ENCODE measurements around the gene DSCAM.
"Not testable (repeated sequence)": the region's sequence is repeated elsewhere in the genome, so short reads cannot be mapped to it uniquely, and the experiment has no call there.

Gene DSCAM

DNA sequence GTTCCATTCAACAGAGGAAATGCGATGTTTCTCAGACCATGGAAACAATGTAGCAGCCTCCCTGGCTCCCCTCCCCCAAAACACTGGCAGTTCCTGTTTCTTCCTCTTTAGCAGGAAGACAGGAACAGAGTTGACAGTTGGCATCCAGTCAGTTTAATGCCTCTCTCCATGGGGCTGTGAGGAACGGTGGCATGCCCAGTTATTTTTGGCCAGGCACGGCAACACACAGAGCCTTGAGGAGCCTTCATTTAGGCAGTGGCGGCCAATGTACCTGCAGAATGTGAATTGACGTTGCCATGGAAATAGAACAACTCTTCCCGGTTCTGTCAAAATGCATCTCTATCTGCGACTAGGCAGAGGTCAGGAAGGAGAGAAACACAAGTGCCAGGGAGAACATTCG lies 330.6 kb downstream of the DSCAM start:
- DNase-seq: no peak

DNA sequence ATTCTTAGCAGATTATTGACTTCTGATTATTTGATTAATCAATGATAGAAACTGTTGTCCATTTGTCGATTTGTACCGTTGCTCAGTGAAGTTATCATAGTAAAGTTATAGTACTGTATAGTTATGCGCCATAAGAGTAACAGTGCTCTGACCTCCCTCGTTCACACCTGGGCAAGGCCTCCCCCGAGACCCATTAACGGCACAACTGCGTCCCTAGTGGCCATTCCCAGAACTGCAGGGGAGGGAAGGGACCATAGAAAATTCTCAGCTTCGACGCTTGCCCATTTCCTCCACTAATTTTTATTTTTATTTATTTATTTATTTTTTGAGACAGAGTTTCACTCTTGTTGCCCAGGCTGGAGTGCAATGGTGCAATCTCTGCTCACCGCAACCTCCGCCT lies 334.4 kb downstream of the DSCAM start:
- no peak for DNase-seq

DNA sequence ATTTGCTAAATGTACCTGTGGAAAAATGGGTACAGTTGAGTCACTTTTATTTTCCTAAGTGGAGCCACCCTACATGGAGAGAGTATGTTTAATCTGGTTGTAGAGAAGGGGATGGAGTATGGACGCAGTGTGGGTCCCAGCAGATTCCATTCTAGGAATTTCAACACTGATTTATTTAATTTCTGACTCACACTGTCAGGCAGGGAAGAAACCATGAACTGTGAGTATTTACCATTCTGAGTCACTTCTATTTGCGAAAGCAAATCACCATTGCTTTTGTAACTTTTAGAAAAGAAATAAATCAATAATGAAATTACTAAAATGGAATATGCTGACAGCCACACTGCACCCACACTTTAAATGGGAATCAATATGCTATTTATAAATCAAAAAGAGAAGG lies 339.0 kb downstream of the DSCAM start:
- no peak for DNase-seq

DNA sequence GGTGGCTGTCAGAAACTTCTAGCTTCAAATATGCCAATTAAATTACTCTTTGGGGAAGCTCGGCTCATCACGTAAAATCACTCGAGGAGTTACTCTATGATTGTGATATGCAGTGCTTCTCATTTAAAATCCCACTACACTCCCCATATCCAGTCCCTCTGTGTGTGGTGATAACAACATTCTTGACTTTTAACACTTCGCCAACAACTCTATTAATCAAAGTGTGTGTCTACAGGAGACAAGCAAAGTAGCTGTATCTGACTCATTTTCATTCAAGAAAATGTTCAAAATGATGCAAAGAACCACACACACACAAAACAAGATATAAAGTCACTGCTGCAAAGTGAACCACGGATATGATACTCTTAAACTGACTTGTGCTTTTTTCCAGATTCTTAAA lies 341.3 kb downstream of the DSCAM start:
- no peak for DNase-seq

DNA sequence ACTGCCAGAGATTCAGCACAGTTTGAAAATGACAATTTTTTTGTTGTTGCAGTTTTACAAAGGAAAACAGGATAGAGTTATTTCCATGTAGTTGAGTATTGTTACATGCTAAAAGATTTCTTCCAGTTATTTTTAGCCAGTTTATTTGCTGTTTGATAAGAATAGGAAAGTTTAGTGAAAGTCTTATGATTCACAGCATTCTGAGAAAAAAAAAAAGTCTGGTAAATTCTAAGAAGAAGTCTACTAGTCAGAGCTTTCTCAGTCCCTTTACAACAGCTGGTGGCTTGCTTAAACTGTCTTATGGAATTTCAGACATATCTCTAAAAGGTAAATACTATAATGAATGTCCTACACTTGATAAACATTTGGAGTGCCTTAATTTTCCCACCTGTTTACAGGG lies 341.7 kb downstream of the DSCAM start:
- DNase-seq: no peak

DNA sequence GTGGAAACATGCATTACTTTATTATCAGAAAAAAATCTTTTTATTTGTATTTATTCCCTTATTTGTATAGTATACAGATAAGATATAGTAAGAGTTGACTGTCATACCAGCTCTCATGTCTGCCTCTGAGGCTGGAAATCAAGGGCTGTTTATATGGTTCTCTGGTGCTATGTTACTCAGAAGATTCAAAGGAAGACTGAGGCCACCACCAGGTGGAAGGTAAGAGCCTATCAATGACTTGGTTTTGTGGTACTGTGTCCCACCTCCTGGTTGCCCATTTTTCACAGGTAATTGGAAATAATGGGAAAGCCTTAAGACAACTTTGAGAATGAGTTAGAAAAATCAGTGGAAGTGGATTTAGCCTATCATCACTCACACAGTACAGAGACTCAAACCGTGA lies 342.1 kb downstream of the DSCAM start:
- DNase-seq: no peak

DNA sequence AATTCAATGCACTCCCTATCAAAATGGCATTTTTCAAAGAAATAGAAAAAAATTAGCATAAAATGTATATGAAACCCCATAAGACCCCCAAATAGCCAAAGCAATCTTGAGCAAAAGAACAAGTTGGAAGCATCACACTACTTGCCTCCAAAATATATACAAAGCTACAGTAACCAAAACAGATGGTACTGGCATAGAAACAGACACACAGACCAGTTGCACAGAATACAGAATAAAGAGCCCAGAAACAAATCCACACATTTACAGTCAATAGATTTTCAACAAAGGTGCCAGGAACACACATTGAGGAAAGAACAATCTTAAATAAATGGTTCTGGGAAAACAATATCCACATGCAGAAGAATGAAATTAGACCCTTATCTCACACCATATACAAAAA lies 350.8 kb downstream of the DSCAM start:
- DNase-seq: no peak

DNA sequence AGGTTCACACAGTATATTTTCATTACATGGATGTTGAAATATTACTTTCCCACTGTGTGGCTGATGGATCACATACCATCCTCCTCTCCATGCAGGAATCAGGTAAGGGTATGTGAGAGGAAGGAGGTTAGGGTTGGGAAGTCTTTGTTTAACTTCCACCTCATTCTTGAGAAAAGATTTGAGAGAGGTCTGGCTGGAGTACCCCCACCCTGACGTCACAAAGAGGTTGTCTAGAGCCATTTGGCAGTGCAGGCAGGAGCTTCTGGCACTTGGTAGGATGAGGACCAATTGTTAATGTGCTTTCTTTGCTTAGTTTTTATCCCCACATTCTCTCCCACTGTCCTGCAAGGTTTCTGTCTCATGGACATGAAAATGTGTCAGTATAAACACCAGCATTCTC lies 356.6 kb downstream of the DSCAM start:
- DNase-seq: no peak

DNA sequence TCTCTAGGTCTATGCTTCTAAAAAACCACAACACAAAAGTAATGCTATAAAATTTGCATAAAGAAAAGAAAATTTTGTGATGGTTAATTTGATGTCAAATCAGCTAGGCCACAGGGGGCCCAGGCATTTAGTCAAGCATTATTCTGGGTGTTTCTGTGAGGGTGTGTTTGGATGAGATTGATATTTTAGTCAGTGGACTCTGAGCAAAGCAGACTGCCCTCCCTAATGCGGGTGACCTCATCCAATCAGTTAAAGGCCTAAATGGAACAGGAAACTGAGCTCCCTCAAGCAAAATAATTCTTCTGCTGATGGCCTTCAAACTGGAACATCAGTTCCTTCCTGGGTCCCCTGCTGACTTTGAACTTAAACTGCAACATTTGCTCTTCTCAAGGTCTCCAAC lies 358.0 kb downstream of the DSCAM start:
- no peak for DNase-seq

DNA sequence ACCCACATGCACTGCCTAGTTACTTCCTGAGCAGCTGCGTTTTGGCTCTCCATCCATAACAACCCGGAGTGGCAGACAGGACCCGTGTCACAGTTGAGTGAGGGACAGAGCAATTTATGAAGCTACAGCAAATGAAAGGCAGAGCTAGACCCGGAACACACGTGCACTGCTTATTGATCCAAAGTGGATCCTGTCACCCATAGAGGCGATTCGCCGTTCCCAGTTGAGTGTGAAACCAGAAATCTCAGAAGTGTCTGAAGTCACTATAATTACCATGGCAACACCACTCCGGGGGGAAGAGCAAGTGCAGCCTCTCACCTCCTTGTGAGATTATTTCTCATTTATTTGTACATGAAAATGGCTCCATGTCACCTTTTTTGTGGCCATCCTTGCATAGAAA lies 365.2 kb downstream of the DSCAM start:
- DNase-seq: peak; percentile 1

DNA sequence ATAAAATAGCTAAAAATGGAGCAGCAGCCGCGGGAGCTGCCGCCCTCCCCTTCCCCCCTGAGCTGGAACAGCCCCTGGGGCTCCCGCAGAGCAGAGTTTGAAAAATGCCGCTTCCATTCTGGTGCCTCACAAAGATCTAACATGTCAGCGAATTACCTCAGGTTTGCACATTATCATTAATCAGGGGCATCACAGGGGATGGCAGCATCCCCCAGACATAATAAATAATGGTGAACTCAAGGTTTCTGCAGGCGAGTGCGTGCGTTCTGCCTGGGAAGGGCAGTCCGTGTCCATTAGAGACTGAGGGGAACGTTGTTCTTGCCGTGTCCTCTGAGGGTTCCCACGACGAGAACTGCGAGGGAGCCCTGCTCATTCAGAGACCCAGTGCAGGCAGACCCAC lies 372.4 kb downstream of the DSCAM start:
- no peak for DNase-seq

DNA sequence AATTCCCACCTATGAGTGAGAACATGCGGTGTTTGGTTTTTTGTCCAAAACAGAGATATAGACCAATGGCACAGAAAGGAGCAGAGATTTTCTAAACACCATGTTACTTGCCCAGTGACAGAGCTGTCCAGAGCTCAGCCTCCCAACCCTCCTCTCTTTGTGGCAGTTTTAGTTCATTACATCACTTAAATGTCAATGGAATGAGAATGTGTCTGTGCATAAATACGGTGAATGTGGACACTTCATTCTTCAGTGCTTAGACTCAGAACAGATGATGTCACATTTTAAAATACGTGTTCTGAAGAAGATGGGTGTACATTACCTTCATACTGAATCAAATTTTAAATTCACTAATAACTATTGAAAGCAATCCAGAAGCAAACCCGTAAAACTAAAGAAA lies 374.9 kb downstream of the DSCAM start:
- DNase-seq: no peak

DNA sequence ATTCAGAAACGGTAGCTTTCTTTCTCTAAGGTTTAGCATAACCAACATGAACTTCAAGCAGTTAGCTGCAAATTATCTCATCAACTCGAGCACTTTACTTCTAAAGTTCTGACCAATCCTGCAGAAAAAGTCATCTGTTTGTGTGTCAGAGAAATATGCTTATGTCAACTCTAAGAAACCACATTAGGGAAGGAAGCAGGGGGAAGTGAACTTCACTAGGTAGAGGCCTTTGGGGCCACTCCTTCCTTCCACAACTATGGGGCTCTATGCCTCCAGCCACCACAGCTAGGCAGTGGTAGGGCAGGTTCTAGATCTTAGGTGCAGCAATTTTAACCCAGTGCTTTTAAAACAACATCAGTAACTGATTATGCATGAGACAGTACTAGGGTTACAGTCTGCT lies 375.9 kb downstream of the DSCAM start:
- DNase-seq: no peak

DNA sequence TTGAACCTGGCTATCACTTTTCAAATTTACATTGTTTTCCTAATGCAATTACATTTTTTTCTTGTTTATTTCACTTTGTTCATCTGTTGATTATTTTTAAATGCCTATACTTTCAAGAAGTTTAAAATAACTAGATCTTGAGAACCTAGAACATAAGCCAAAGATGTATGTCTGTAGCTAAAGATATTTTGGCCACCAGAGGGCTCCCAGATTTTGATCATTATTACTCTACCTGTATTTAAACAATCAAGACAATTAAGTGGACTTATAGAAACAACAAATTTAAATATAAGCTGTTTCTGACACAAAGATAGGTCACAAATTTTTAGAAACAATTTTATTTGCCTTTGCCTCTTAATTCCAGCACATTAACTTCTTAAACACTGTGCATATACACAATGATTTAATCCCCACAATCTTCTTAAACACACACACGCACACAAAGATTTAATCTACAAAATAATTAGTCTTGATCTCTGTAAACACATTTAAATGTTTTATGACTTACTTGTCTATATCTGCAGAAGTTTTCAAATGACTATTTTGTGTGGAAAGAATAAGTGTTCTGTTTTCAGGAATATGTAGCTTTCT lies 380.0 kb downstream of the DSCAM start:
- no peak for DNase-seq

DNA sequence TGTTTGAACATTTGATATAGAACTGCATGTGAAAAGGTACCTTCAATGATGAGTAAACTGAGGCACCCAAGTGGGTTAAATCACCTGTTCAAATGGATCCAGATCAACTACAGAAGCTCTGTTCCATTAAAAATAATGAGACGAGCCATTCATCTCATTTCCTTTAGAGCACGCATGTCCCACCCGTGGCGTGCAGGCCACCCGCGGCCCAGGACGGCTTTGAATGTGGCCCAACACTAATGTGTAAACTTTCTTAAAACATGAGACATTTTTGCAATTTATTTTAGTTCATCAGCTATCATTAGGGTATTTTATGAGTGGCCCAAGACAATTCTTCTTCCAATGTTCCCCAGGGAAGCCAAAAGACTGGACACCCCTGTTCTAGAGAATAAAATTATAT lies 381.6 kb downstream of the DSCAM start:
- no peak for DNase-seq

DNA sequence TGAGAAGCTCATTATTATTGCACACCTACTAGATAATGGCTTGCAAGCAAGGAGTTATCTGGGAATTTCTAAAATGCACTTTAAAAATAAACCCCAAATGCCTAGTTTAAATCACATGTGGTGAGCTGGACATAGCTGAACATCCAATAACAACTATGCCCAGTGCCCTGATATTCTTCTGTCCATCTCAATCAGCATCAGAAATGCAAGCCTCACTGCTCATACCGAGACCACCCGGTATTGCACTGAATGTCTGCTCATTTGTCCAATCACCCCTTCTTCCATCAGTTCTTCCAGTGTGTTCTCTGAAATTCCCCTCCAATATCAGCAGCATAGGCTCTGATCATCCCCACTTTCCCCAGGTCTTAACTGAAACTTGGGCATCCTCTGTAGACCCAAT lies 383.8 kb downstream of the DSCAM start:
- DNase-seq: no peak

DNA sequence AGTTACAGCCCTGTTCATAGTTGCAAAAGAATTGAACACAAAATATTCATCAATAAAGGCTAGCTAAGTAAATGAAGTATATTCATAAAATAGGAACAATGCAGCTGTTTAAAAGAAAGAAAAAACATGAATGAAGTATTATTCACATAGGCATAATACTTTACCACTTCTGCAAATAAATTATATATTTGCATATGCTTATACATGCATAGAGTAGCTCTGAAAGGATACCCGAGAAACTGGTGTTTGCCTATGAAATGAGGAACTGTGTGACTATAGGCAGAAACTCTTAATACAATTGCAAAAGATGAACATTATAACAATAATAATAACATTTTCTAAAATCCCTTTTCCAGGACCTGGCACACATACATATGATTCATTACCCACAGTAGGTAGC lies 385.9 kb downstream of the DSCAM start:
- DNase-seq: no peak

DNA sequence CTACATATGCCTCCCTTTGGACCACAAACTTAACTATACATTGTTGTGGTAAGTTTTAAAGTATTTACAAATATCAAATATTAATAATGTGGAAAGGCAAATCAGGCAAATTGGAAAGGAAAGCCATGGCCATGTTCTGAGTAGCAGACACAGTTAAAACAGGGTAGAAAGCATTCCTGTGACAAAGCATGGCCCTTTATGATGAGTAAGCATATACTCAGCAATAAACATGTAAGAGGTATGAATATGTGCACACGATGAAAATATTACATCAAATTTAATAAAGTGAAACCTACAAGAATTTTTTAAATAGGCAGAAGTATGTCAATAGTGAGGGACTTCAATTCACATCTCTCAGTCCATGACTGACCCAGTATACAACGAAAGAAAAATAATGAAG lies 389.2 kb downstream of the DSCAM start:
- DNase-seq: no peak

DNA sequence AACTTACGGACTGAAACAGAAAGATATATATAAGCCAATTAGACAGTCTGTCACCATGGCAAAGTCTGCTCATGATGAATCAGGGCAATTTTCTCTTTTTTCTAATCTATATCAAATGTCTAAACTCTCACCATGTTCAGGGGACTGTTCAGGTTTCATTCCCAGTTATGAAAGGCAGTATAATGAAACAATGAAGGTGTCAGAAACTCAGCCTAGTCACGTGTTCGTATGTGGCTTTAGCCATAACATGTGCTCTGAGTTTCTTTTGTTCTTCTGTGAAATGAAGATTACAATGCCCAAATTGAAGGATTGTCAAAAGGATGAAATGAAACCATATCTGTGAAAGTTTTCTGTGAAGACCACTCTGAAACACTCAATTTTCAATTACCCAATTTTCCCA lies 392.9 kb downstream of the DSCAM start:
- no peak for DNase-seq

DNA sequence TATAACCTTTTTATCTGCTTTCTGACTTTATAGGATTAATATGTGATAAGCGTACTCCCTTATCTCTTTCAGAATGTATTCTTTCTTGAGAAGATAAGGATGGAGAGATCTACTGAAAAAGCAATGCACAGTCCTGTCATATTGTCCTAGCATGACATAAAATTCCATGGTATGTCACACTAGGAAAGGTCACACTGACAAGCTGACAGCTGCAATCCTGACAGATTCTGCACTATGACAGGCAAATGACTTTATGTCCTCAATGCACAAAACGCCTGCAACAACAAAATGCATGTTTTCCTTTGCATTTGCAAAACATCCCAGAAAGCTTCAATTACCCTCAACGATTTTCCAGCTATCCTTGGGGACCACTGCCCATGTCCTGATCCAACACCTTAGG lies 393.8 kb downstream of the DSCAM start:
- DNase-seq: no peak

DNA sequence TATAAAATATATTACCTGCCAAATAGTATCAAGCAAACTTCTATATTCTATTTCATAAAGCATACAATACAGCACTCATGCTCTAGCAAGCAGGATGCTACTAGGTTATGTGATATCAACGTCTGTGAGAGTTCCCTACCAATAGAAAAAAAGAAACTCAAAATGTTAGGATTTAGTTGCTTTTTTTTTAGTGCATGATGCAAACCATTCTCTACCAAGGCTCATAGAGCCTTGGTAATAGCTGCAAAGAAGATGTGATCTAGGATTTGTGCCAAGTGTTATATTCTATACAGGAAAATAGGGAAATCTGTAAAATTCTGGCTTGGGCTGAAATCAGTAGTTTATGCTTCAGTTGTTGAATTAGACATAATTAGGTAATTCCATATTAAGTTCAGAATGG lies 394.4 kb downstream of the DSCAM start:
- no peak for DNase-seq

DNA sequence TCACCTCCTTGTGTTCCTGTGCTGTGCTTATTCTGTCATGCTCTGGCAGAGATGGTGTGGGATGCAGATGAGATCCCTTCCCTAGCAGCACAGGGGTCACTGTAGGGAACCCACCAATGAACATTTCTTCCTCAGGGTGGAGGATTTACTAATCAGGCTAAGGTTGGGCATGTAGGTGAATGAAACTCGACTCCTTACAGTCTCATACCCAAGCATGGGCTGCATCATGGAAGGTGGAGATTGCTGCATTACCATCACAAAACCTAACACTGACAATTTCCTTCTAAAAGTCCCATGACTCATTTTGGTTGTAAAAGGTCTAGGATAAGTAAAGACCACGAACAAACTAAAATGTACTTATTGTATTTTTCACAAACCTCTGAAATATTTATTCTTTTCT lies 399.9 kb downstream of the DSCAM start:
- DNase-seq: no peak

DNA sequence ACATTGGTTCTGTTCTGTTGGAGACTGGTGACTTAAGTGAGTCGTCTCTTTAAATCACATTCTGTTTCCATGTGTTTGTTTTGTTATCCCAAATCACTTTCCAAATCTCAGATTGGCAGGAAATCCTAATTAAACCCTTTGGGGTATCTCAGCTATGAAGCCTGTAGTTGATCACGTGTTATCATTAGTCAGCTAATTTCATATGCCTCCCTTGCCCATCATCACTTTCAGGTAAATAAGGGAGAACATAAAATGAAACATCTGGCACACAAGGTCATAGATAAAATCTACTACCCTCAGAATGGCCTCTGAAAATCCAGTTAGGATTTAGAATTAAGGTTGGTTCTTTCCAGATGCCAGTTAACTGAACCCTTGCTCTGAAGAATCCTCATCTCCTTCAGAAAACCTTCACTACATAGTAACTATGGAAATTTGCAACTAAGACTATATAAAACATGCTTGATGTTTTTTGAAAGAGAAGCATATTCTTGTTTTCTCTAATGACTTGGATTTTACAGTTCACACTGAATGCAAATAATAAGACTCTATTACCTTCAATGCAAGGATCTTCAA lies 401.5 kb downstream of the DSCAM start:
- no peak for DNase-seq

DNA sequence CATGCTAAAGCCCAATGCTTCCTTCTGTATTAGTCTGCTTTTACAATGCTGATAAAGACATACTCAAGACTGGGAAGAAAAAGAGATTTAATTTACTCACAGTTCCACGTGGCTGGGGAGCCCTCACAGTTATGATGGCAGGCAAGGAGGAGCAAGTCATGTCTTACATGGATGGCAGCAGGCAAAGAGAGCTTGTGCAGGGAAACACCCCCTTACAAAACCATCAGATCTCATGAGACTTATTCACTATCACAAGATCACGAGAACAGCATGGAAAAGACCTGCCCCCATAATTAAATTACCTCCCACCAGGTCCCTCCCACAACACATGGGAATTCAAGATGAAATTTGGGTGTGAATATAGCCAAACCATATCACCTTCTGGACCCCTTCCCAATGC lies 407.4 kb downstream of the DSCAM start:
- DNase-seq: not testable (repeated sequence)

DNA sequence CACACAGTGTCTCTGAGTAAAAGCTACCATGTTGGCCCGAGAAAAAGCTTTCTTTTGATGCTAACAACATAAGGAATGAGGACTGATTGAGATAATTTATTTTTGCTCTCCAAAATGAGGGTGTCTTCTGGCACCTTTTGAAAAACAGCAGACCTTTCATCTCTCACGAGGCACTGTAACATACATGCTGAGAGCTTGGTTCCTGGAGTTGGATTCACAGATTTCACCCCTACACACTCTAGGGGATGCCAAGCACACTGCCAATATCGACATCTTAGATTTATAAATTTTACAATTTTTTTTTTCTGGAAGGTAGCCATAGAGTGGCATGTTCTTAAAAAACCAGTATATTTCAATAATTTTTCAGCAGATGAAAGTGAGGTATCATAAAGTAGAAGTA lies 408.3 kb downstream of the DSCAM start:
- no peak for DNase-seq

DNA sequence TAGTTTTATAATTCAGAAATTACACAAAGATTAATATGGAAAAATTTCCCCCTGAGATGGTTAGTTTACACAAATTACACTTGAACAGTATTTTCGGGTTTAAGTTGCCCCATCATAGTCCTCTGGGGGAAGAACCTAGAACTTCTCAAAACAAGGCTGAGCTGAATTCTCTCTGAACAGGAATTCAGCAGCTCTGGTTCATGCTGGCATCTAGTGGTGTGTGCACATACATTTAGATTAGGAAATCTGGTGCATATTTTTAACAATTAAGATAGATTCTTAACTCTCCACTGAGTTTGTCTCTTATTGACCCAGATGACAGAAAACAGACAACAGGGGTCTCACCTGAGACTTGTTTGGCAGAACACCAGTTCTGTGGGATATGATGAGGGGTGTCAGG lies 410.7 kb downstream of the DSCAM start:
- no peak for DNase-seq

All from NCI-H524 treated with DMSO at 0.1 percent for 48 hours (cell line).